Testis (tissue), 3 donors: ENCODE data around the gene LDLRAD4. TPM values are rescaled to one million over a fixed set of nuclear protein-coding genes. Genes with fewer than 3 reads are reported as not detected.

Source experiments
- DNase-seq: peaks from one replicate; pipeline ENCODE4 v3.0.0-alpha.2; 2019
- H3K27ac ChIP-seq, 2 donors: fragments of 200-600 bp; sonication (generic); one replicate each; pipeline ENCODE4 v1.5.1; 2019
- H3K27me3 ChIP-seq: fragments of 200-600 bp; sonication (generic); one replicate; pipeline ENCODE4 v1.5.1; 2019
- H3K36me3 ChIP-seq: fragments of 200-600 bp; sonication (generic); one replicate; pipeline ENCODE4 v1.5.1; 2017; ENCODE audit warnings: low read depth; ENCODE audit errors: missing control alignments
- H3K4me1 ChIP-seq: fragments of 200-600 bp; sonication (generic); one replicate; pipeline ENCODE4 v1.5.1; 2019
- H3K4me3 ChIP-seq, 2 donors: fragments of 200-600 bp; sonication (generic); one replicate each; pipeline ENCODE4 v1.5.1; 2017 to 2019
- H3K9me3 ChIP-seq: fragments of 200-600 bp; sonication (generic); one replicate; pipeline ENCODE4 v1.5.1; 2017
- CTCF ChIP-seq, 3 experiments: fragments of 450-650 bp in 2 of 3; fragments of 200-600 bp in 1 of 3; sonication (generic) in 1 of 3; IDR thresholded peaks; one replicate each; pipeline ENCODE4 v1.5.1; 2016 to 2019; ENCODE audit warnings: antibody characterized with exemption in 3 of 3, mild to moderate bottlenecking in 2 of 3, moderate library complexity in 1 of 3
- POLR2A ChIP-seq: fragments of 450-650 bp; IDR thresholded peaks from one replicate; pipeline ENCODE4 v1.6.1; 2017; ENCODE audit warnings: antibody characterized with exemption, mild to moderate bottlenecking, moderate library complexity
- WGBS, 2 donors: methylation state at CpG; one replicate each; pipeline ENCODE4 v1.1.5; 2018; 5-methylcytosine and 5-hydroxymethylcytosine counted together
- intact Hi-C: fragments of 100-400 bp; cut with DNase I; formaldehyde crosslinking; loops from one replicate; pipeline ENCODE4 v1.15.1; 2023; ENCODE audit warnings: low total_unique reads
- polyA plus RNA-seq: library from polyadenylated mRNA; stranded (reverse); fragments of 350-450 nt; fragmentation: Illumina TruSeq; extraction: RNeasy Lipid Tissue Mini Kit (QIAGEN cat#74804); gene quantifications from one replicate; pipeline ENCODE4 v1.2.3, GENCODE V29; 2014; ENCODE audit warnings: low read depth, low replicate concordance; ENCODE audit not compliant: insufficient read depth
- total RNA-seq, 2 donors: library from RNA; depleted of rRNA; stranded (reverse); fragments of >200 nt; gene quantifications; one replicate each; pipeline ENCODE4 v1.2.3, GENCODE V29; 2016

Gene LDLRAD4
- total and polyA plus RNA-seq, 3 donors from 2014 or later, result 22.0 to 42.2 (median 25.9) TPM

GRCh38 chr18:13353084-13353823 is 134.7 kb downstream of the LDLRAD4 start:
- Histone ChIP-seq H3K36me3 (no peaks in the 10 kb centered on the region), H3K4me1 (no peaks in the 10 kb centered on the region), H3K4me3 (no peak overlapping the region), H3K27me3 (no peaks in the 10 kb centered on the region), H3K27ac (no peak overlapping the region), H3K9me3 (no peaks in the 10 kb centered on the region)
- TF ChIP-seq CTCF (IDR thresholded peaks at IDR 0.05) (no peak), POLR2A (no peak)
- no peak for DNase-seq
- intact Hi-C loops, result no loop called here
- 55 to 71% methylated on average over 1 of the region's 1 CpG for WGBS, 2 donors

- no peaks in the 10 kb centered on the region for H3K9me3 ChIP-seq
- H3K27me3 ChIP-seq, result no peaks in the 10 kb centered on the region
- TF ChIP-seq CTCF (IDR thresholded peaks at IDR 0.05), result no peak
- no peak for TF ChIP-seq POLR2A
- 94 to 96% methylated on average over 1 of the region's 1 CpG for WGBS, 2 donors
- intact Hi-C loops, result no loop called here
- no peak overlapping the region for H3K4me3 ChIP-seq
- no peak for DNase-seq
- H3K36me3 ChIP-seq, result no peaks in the 10 kb centered on the region
- no peak overlapping the region for H3K27ac ChIP-seq
- H3K4me1 ChIP-seq, result no peaks in the 10 kb centered on the region
These were observed 135.8 kb downstream of the LDLRAD4 start for GRCh38 chr18:13354402-13354801.

GRCh38 chr18:13356032-13356431 is 137.5 kb downstream of the LDLRAD4 start:
- DNase-seq, result no peak
- intact Hi-C loops, result no loop called here
- Histone ChIP-seq H3K9me3 (no peaks in the 10 kb centered on the region), H3K27ac (no peak overlapping the region), H3K4me3 (no peak overlapping the region), H3K27me3 (no peaks in the 10 kb centered on the region), H3K36me3 (no peaks in the 10 kb centered on the region), H3K4me1 (no peaks in the 10 kb centered on the region)
- TF ChIP-seq POLR2A, result no peak
- TF ChIP-seq CTCF (IDR thresholded peaks at IDR 0.05), result no peak
- 92 to 97% methylated on average over 6 of the region's 6 CpGs for WGBS, 2 donors

GRCh38 chr18:13357289-13357688 is 138.7 kb downstream of the LDLRAD4 start:
- intact Hi-C loops, result no loop called here
- TF ChIP-seq POLR2A, result no peak
- TF ChIP-seq CTCF (IDR thresholded peaks at IDR 0.05), result no peak

GRCh38 chr18:13359210-13359609 is 140.7 kb downstream of the LDLRAD4 start:
- TF ChIP-seq POLR2A (no peak), CTCF (IDR thresholded peaks at IDR 0.05) (no peak)
- Histone ChIP-seq H3K36me3 (no peaks in the 10 kb centered on the region), H3K27me3 (no peaks in the 10 kb centered on the region), H3K27ac (no peak overlapping the region), H3K4me3 (no peak overlapping the region), H3K4me1 (no peaks in the 10 kb centered on the region), H3K9me3 (no peaks in the 10 kb centered on the region)
- intact Hi-C loops, result no loop called here
- DNase-seq, result no peak
- 76 to 92% methylated on average over 2 of the region's 2 CpGs for WGBS, 2 donors

More at GRCh38 chr18:13357289-13357688, 138.7 kb downstream of the LDLRAD4 start:
- Histone ChIP-seq H3K4me1 (no peaks in the 10 kb centered on the region), H3K27ac (no peak overlapping the region), H3K4me3 (no peak overlapping the region), H3K27me3 (no peaks in the 10 kb centered on the region), H3K9me3 (no peaks in the 10 kb centered on the region), H3K36me3 (no peaks in the 10 kb centered on the region)
- DNase-seq, result no peak
